Measurements from ENCODE around the gene PRDM7. TPM values are rescaled to one million over a fixed set of nuclear protein-coding genes. Genes with fewer than 3 reads are reported as not detected.

The PRDM7 gene
- polyA plus RNA-seq, 1 donor from 2014 or later = not detected

GRCh38 chr16:90016339-90016950 is 60.7 kb downstream of the PRDM7 start:
- Histone ChIP-seq H3K4me2 (ENCODE audit: low read length) (no peak overlapping the region), H3K4me3 (ENCODE audit: low read length) (no peak overlapping the region), H3K27ac (ENCODE audit: low read length) (no peak overlapping the region), H3K36me3 (ENCODE audit: insufficient read depth, low read length) (no peaks in the 10 kb centered on the region), H3K9ac (ENCODE audit: low read length) (no peak overlapping the region), H3K9me2 (ENCODE audit: insufficient read depth, low read length) (no peaks in the 10 kb centered on the region), H3K9me3 (ENCODE audit: low read length) (no peaks in the 10 kb centered on the region), H3F3A (ENCODE audit: insufficient read depth, low read length, poor library complexity, severe bottlenecking) (no peaks in the 10 kb centered on the region), H2AFZ (ENCODE audit: low read depth, low read length) (no peak overlapping the region), H3K79me2 (replicated peaks; ENCODE audit: insufficient read depth, low read length) (no peaks in the 10 kb centered on the region), H4K20me1 (ENCODE audit: insufficient read depth) (no peaks in the 10 kb centered on the region), H3K27me3 (ENCODE audit: insufficient read depth, low read depth, low read length) (peaks cover 9% of the 10 kb centered on the region)
- no peak for TF ChIP-seq TAF1 (IDR thresholded peaks at IDR 0.05; ENCODE audit: low read depth)
- TF ChIP-seq CTCF (IDR thresholded peaks at IDR 0.05; ENCODE audit: poor library complexity, severe bottlenecking) = no peak
- no peak for TF ChIP-seq MXI1 (conservative IDR thresholded peaks at IDR 0.05; ENCODE audit: poor library complexity, severe bottlenecking)
- TF ChIP-seq RAD21 (conservative IDR thresholded peaks at IDR 0.05) = no peak
- no peak for TF ChIP-seq POLR2AphosphoS5 (IDR thresholded peaks at IDR 0.05)
- no peak for TF ChIP-seq SMC3 (conservative IDR thresholded peaks at IDR 0.05; ENCODE audit: poor library complexity)
- no peak for TF ChIP-seq EZH2 (IDR thresholded peaks at IDR 0.05; ENCODE audit: borderline replicate concordance, insufficient read depth, low read length, poor library complexity, severe bottlenecking)
- TF ChIP-seq EP300 (conservative IDR thresholded peaks at IDR 0.05; ENCODE audit: poor library complexity, severe bottlenecking) = no peak
- TF ChIP-seq REST (IDR thresholded peaks at IDR 0.05; ENCODE audit: borderline replicate concordance) = no peak

GRCh38 chr16:90015586-90016338 is 61.4 kb downstream of the PRDM7 start:
- Histone ChIP-seq H2AFZ (ENCODE audit: low read depth, low read length) (no peak overlapping the region), H3K36me3 (ENCODE audit: insufficient read depth, low read length) (no peaks in the 10 kb centered on the region), H4K20me1 (ENCODE audit: insufficient read depth) (no peaks in the 10 kb centered on the region), H3K4me3 (ENCODE audit: low read length) (no peak overlapping the region), H3K9me2 (ENCODE audit: insufficient read depth, low read length) (no peaks in the 10 kb centered on the region), H3K4me2 (ENCODE audit: low read length) (no peak overlapping the region), H3K9me3 (ENCODE audit: low read length) (no peaks in the 10 kb centered on the region), H3F3A (ENCODE audit: insufficient read depth, low read length, poor library complexity, severe bottlenecking) (no peaks in the 10 kb centered on the region), H3K27ac (ENCODE audit: low read length) (no peak overlapping the region), H3K27me3 (ENCODE audit: insufficient read depth, low read depth, low read length) (peaks cover 9% of the 10 kb centered on the region), H3K9ac (ENCODE audit: low read length) (no peak overlapping the region), H3K79me2 (replicated peaks; ENCODE audit: insufficient read depth, low read length) (no peaks in the 10 kb centered on the region)
- no peak for TF ChIP-seq POLR2AphosphoS5 (IDR thresholded peaks at IDR 0.05)
- no peak for TF ChIP-seq CTCF (IDR thresholded peaks at IDR 0.05; ENCODE audit: poor library complexity, severe bottlenecking)
- TF ChIP-seq EP300 (conservative IDR thresholded peaks at IDR 0.05; ENCODE audit: poor library complexity, severe bottlenecking) = no peak
- no peak for TF ChIP-seq REST (IDR thresholded peaks at IDR 0.05; ENCODE audit: borderline replicate concordance)
- TF ChIP-seq TAF1 (IDR thresholded peaks at IDR 0.05; ENCODE audit: low read depth) = no peak
- no peak for TF ChIP-seq SMC3 (conservative IDR thresholded peaks at IDR 0.05; ENCODE audit: poor library complexity)
- no peak for TF ChIP-seq MXI1 (conservative IDR thresholded peaks at IDR 0.05; ENCODE audit: poor library complexity, severe bottlenecking)
- no peak for TF ChIP-seq RAD21 (conservative IDR thresholded peaks at IDR 0.05)
- no peak for TF ChIP-seq EZH2 (IDR thresholded peaks at IDR 0.05; ENCODE audit: borderline replicate concordance, insufficient read depth, low read length, poor library complexity, severe bottlenecking)

All from neural cell (in vitro differentiated cells).